ENCODE measurements around the gene NT5DC3.

The NT5DC3 gene

DNA sequence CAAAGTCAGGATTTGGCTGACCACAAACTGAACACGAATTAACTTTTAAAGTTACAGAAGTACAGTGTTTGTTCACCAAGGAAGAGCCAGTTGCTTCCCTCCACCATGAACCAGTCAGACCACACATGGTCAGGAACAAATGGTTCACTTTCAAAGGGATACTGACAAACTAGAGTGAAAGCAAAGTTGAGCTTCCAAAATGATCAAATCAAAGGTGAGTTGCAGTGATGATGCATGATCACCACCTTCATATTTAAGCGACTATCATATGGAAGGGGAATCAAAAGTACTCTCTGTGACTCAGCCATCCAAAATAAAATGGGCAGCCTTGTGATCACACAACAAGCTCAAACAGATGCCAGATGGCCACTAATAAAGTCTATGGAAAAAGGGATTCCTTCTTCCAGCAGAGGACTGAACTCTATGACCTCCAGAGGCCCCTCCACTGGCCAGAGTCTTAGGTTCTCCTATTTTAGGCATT lies 13.1 kb downstream of the NT5DC3 start:
- H3K4me1 ChIP-seq (ENCODE audit: low read length) = no peaks in the 10 kb centered on the region
- H3K9me2 ChIP-seq (replicated peaks; ENCODE audit: insufficient read depth, low read length) = no peaks in the 10 kb centered on the region
- H3K79me2 ChIP-seq (ENCODE audit: low read length) = peaks cover 75% of the 10 kb centered on the region
- H2AFZ ChIP-seq (ENCODE audit: low read length) = no peak overlapping the region
- no peak overlapping the region for H3K4me3 ChIP-seq (ENCODE audit: low read length)
- TF ChIP-seq EZH2phosphoT487 (IDR thresholded peaks at IDR 0.05; ENCODE audit: low read length) (no peak), EZH2 (optimal IDR thresholded peaks at IDR 0.05; ENCODE audit: low read depth, low read length) (no peak)
- TF ChIP-seq, protein P1, sequence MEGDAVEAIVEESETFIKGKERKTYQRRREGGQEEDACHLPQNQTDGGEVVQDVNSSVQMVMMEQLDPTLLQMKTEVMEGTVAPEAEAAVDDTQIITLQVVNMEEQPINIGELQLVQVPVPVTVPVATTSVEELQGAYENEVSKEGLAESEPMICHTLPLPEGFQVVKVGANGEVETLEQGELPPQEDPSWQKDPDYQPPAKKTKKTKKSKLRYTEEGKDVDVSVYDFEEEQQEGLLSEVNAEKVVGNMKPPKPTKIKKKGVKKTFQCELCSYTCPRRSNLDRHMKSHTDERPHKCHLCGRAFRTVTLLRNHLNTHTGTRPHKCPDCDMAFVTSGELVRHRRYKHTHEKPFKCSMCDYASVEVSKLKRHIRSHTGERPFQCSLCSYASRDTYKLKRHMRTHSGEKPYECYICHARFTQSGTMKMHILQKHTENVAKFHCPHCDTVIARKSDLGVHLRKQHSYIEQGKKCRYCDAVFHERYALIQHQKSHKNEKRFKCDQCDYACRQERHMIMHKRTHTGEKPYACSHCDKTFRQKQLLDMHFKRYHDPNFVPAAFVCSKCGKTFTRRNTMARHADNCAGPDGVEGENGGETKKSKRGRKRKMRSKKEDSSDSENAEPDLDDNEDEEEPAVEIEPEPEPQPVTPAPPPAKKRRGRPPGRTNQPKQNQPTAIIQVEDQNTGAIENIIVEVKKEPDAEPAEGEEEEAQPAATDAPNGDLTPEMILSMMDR (IDR thresholded peaks at IDR 0.05; ENCODE audit: low read length) = no peak
- no peaks in the 10 kb centered on the region for H3K27me3 ChIP-seq (replicated peaks; ENCODE audit: insufficient read depth, low read length)
- no peak overlapping the region for H3K4me2 ChIP-seq (ENCODE audit: low read depth, low read length)
- no peak for DNase-seq
- H3K9me3 ChIP-seq (replicated peaks; ENCODE audit: insufficient read depth, low read length) = no peaks in the 10 kb centered on the region
- no peak overlapping the region for H3K27ac ChIP-seq (ENCODE audit: low read length)
- H3K9ac ChIP-seq (ENCODE audit: low read length) = no peak overlapping the region
- H4K20me1 ChIP-seq (ENCODE audit: insufficient read depth, low read length) = no peaks in the 10 kb centered on the region
- no peaks in the 10 kb centered on the region for H3K36me3 ChIP-seq (replicated peaks; ENCODE audit: insufficient read depth, low read length)
- no peaks in the 10 kb centered on the region for H3F3A ChIP-seq (ENCODE audit: insufficient read depth, low read length)

DNA sequence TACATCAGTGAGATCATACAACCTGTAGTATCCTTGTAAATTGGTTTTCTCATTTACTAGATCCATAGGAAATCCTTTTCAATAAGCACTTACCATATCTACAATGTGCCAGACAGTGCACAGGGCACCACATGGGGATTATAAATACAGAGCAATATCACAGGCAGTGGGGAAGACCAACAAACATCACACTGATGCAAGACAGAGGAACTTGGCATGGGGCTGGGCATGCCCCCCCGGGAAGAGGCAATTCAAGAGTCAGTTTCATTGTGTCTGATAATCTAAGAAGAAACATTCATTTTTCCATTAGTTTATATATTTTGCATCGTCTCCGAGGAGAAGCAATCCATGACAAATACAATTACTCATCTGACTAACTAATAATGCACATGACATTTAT lies 16.2 kb downstream of the NT5DC3 start:
- Histone ChIP-seq H3K4me1 (ENCODE audit: low read length) (no peaks in the 10 kb centered on the region), H3K9me2 (replicated peaks; ENCODE audit: insufficient read depth, low read length) (no peaks in the 10 kb centered on the region), H2AFZ (ENCODE audit: low read length) (no peak overlapping the region), H3K4me3 (ENCODE audit: low read length) (no peak overlapping the region), H3K9me3 (replicated peaks; ENCODE audit: insufficient read depth, low read length) (no peaks in the 10 kb centered on the region), H3K27ac (ENCODE audit: low read length) (no peak overlapping the region), H3F3A (ENCODE audit: insufficient read depth, low read length) (no peaks in the 10 kb centered on the region), H3K4me2 (ENCODE audit: low read depth, low read length) (no peak overlapping the region), H3K9ac (ENCODE audit: low read length) (no peak overlapping the region), H3K79me2 (ENCODE audit: low read length) (peaks cover 70% of the 10 kb centered on the region), H3K36me3 (replicated peaks; ENCODE audit: insufficient read depth, low read length) (no peaks in the 10 kb centered on the region), H4K20me1 (ENCODE audit: insufficient read depth, low read length) (no peaks in the 10 kb centered on the region), H3K27me3 (replicated peaks; ENCODE audit: insufficient read depth, low read length) (no peaks in the 10 kb centered on the region)
- no peak for TF ChIP-seq EZH2phosphoT487 (IDR thresholded peaks at IDR 0.05; ENCODE audit: low read length)
- TF ChIP-seq, protein P1 (IDR thresholded peaks at IDR 0.05; ENCODE audit: low read length) = no peak
- TF ChIP-seq EZH2 (optimal IDR thresholded peaks at IDR 0.05; ENCODE audit: low read depth, low read length) = no peak
- DNase-seq = no peak

DNA sequence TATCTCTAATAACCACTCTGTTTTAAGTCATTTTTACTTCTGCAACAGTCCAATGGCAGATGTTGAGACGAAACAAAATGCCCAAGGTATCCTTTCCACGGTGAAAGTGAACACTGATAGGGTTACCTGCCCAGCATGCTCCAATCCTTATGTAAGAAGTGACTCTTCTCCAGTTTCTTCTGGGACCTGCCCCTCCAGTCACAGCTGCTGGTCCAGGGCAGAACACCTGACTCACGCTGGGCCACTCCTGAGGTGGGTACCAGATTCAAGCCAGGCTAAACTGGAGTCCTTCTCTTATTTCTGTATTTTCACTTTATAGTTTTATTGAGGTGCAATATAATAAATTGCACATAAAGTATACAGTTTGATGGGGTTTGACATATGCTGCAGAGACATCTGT lies 16.7 kb downstream of the NT5DC3 start:
- no peaks in the 10 kb centered on the region for H3K36me3 ChIP-seq (replicated peaks; ENCODE audit: insufficient read depth, low read length)
- H3F3A ChIP-seq (ENCODE audit: insufficient read depth, low read length) = no peaks in the 10 kb centered on the region
- DNase-seq = no peak
- no peak overlapping the region for H2AFZ ChIP-seq (ENCODE audit: low read length)
- TF ChIP-seq, protein P1 (IDR thresholded peaks at IDR 0.05; ENCODE audit: low read length) = no peak
- TF ChIP-seq EZH2 (optimal IDR thresholded peaks at IDR 0.05; ENCODE audit: low read depth, low read length) (no peak), EZH2phosphoT487 (IDR thresholded peaks at IDR 0.05; ENCODE audit: low read length) (no peak)
- no peaks in the 10 kb centered on the region for H3K9me3 ChIP-seq (replicated peaks; ENCODE audit: insufficient read depth, low read length)
- H3K4me2 ChIP-seq (ENCODE audit: low read depth, low read length) = no peak overlapping the region
- H3K9me2 ChIP-seq (replicated peaks; ENCODE audit: insufficient read depth, low read length) = no peaks in the 10 kb centered on the region
- H3K27ac ChIP-seq (ENCODE audit: low read length) = no peak overlapping the region
- peaks cover 67% of the 10 kb centered on the region for H3K79me2 ChIP-seq (ENCODE audit: low read length)
- H3K4me3 ChIP-seq (ENCODE audit: low read length) = no peak overlapping the region
- no peaks in the 10 kb centered on the region for H4K20me1 ChIP-seq (ENCODE audit: insufficient read depth, low read length)
- no peaks in the 10 kb centered on the region for H3K4me1 ChIP-seq (ENCODE audit: low read length)
- no peaks in the 10 kb centered on the region for H3K27me3 ChIP-seq (replicated peaks; ENCODE audit: insufficient read depth, low read length)
- no peak overlapping the region for H3K9ac ChIP-seq (ENCODE audit: low read length)

All from MM.1S (cell line).